NCI-H146 (cell line): ENCODE measurements around the gene NDN.
"Not testable (repeated sequence)": the region's sequence is repeated elsewhere in the genome, so short reads cannot be mapped to it uniquely, and the experiment has no call there.

Experiments used
- DNase-seq: peaks from one replicate; lab custom pipeline; 2025; lab: John Stamatoyannopoulos, UW

NDN gene, protein sequence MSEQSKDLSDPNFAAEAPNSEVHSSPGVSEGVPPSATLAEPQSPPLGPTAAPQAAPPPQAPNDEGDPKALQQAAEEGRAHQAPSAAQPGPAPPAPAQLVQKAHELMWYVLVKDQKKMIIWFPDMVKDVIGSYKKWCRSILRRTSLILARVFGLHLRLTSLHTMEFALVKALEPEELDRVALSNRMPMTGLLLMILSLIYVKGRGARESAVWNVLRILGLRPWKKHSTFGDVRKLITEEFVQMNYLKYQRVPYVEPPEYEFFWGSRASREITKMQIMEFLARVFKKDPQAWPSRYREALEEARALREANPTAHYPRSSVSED

DNA sequence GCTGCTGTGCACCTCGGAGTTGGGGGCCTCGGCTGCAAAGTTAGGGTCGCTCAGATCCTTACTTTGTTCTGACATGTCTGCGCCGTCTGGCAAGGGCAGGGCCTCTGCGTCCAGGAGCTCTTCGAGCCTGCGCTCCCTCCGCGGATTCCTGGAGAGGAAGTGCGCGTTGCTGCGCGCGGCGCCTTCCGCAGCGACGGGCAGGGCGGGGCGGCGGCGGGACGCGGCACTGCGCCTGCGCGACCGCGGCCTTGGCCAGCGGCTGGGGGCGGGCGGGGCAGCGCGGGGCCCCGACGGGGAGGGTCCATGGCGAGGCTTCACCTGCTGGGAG is at the start of gene NDN:
NDN (minus strand) TSS at position 163 of the 328 bp plus-strand sequence; CDS start at position 75, 88 bp downstream.
- peak; percentile 9 for DNase-seq

DNA sequence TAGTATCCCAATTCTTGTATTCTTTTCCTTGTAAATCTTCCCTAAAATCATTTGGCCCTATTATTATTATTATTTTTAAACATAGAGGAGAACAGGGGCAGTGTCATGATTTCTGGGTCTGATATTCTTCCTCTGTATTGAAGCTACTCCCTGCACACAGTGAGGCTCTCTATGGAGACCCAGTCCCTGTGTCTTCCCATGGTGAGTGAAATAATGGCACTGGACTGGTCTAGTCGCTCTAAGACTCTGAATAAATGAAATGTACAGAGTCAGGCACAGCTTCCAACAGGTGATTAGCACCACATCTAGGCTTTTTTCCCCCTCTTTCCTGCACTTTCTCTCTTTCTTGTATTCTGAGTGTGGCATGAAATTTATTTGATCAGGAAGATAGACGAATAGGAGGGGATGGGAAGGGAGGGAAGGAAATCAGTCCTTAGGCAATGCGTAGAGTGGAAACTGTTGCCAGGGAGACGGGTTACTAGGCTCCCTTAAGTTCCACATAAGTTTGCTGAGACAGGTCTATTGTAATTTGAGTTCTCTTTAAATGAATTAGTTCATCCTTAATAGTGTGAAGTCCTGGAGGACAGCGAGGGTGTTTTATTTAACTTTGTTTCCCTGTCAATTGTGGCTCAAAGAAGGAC is 49.0 kb upstream of the NDN start:
- no peak for DNase-seq

DNA sequence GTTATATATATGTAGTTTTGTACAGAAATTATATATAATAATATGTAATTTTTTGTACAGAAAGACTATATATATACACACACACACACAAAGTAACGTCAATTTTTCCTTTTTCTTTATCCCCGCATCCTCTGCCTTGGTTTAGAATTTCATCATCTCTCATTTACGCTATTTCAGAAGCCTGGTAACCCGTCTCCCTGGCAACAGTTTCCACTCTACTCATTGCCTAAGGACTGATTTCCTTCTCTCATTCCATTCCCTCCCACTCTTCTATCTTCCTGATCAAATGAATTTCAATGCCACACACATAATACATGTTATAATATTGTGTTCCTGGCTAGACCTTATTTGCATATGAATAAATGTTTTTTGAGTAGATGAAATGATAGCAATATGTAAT is 47.8 kb upstream of the NDN start:
- no peak for DNase-seq

DNA sequence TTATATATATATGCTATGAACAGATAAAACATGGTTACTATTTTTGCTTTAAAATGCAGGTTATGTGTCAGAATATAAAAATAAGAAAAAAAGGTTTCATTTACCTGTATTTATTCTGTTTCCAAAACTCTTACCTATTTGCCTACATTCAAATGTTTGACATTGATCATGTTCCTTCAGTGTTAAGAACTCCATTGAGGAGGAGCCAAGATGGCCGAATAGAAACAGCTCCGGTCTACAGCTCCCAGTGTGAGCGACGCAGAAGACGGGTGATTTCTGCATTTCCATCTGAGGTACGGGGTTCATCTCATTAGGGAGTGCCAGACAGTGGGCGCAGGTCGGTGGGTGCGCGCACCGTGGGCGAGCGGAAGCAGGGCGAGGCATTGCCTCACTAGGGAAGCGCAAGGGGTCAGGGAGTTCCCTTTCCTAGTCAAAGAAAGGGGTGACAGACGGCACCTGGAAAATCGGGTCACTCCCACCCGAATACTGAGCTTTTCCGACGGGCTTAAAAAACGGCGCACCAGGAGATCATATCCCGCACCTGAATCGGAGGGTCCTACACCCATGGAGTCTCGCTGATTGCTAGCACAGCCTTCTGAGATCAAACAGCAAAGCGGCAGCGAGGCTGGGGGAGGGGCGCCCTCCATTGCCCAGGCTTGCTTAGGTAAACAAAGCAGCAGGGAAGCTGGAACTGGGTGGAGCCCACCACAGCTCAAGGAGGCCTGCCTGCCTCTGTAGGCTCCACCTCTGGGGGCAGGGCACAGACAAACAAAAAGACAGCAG is 27.0 kb upstream of the NDN start:
- DNase-seq, result not testable (repeated sequence)

DNA sequence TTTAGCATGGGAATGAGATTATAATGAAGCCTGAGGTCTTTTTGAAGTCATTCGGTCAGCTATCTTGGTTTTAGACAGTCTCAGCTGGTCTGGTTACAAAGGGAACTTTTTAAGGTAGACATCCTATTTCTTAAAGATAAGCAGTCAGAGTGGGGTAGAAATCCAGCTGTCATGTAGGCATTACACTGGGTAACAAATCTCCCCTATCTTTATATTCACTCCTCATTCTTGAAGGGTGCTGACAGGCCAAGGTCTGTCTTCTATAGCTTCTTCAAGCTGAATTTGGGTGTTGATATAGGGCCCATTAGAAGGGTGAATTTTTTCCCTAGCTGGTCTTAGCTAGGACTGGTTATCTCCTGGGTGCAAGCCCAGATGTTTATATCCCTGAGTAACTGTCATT is 21.2 kb upstream of the NDN start:
- no peak for DNase-seq

DNA sequence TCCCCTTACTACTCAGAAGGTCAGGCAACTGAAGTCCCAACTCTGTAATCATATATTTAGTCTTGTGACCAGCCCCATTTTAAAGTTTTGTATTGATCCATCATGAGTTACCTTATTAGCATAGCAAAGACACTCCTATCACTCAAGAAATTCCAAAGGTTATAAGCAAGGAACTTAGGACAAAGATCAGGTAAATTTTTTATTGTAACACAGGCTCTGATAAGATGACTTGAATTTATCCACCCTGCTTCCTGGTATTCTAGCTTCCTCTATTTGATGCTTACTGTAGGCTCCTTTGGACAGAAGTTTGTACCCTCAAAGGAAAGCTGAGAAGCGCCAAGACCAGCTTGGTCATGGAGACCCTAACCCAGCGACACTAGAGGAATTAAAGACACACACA is 8.2 kb upstream of the NDN start:
- DNase-seq, result no peak

DNA sequence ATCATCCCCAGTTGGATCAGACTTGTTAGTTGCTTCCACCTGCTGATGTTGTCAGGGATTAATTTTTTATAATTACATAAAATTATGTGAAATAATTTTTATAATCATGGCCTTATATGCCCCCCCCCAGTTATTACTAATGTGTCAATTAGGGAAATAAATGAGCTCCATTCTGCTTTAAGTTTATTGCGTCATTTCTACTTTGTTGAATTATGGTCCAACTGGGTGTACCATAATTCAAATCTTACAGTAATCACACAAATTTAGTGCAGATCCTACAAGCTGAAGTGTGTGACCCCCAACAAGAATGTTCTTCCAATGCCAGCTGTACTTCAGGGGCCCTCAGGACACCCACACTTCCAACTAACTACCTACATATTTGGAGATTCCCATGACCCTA is 7.5 kb upstream of the NDN start:
- no peak for DNase-seq

DNA sequence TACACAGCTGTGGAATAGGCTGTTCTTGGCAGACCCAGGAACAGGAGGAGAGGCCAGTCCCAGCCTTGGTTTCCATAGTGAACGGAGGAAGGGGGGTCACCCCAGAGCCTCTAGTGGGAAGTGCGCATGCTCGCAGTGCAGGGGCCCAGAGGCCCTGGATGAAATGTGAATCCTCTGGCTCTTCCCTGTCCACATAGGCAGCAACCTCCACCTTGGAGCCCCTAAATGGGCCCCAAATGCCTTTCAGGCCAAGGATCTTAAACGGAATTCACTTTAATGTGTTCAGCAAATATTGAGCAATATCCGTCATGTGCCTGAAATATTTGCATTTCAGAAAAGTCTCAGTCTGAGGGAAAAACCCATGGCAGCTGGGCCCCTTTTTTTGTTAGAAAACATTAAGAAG is 3.3 kb upstream of the NDN start:
- DNase-seq, result peak; percentile 1

DNA sequence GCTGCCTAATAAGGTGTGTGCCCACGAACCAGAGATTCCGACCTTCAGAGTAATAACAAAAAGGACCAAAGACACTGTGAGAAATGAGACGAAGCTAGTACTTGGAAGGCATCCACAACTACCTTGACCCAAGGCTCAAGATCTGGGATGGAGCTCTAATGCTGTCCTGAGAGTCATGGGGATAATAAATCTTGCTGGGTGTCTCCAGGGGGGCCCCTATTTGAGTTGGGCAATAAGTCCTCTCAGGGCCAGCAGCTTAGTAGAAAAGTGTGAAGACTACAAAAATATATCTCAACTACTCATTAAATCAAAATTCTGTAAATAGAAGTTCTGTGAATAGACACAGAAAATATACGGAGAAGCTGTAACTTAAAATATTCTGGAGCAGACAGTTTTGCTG is 2.9 kb upstream of the NDN start:
- no peak for DNase-seq

DNA sequence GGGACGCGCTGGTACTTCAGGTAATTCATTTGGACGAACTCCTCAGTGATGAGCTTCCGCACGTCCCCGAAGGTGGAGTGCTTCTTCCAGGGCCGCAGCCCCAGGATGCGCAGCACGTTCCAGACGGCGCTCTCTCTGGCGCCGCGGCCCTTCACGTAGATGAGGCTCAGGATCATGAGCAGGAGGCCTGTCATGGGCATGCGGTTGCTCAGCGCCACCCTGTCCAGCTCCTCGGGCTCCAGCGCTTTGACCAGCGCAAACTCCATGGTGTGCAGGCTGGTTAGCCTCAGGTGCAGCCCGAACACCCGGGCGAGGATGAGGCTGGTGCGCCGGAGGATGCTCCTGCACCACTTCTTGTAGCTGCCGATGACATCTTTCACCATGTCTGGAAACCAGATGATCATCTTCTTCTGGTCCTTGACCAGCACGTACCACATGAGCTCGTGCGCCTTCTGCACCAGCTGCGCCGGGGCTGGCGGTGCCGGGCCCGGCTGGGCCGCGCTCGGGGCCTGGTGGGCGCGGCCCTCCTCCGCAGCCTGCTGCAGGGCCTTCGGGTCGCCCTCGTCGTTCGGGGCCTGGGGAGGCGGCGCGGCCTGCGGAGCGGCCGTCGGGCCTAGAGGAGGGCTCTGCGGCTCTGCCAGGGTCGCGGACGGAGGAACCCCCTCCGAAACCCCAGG is 501 bp downstream of the NDN start:
- DNase-seq, result no peak

DNA sequence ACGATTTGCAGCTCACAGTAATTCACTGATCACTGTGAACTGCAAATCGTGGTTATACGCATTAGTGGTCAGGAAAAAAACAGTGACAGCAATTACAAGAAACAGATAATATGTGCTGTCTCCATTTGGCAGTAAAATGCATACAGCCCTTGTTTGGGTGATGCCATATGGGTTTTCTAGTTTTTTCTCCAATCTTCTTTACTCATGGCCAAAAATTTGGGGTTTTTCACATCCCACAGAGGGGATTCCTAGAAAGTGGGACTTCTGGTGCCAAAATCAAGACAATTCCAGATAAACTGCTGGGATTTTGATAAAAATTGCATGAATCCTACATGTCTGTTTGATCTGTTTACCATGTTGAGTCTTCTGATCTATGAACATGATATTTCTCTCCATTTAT is 15.6 kb downstream of the NDN start:
- DNase-seq, result no peak

DNA sequence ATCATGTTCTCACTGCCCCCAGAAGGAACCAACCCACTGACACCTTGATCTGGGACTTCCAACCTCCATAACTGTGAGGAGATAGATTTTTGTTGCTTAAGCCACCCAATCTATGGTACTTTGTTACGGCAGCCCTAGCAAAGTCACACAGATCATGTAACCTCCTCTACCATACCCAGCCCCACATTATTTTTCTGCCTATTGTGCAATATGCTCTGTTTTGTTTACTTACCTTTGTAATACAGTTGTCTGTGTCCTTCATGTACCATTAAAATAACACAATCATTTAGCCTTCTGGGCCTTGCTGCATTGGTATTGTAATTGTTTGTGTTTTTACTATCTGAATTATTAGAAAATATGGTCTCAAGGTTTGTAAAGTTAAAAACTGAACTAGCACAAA is 16.1 kb downstream of the NDN start:
- no peak for DNase-seq

DNA sequence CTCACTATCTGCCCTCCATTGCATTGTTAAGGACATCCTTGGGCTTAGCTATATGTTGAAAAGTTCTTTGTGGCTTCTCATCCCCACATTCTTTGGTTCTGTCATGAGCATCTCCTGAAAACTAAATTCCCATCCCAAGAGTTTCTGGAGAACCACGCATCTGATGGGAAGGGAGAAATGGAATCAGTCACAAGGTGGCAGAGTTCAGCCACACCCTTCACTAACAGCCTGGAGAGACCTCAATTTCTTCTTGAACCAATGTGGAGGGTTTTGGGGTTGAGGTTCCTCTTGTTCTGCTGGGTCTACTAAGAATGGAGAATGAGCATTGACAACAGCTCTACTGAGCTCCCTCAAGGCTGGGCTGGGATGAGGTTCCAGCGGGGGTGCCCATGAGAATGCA is 23.9 kb downstream of the NDN start:
- no peak for DNase-seq

DNA sequence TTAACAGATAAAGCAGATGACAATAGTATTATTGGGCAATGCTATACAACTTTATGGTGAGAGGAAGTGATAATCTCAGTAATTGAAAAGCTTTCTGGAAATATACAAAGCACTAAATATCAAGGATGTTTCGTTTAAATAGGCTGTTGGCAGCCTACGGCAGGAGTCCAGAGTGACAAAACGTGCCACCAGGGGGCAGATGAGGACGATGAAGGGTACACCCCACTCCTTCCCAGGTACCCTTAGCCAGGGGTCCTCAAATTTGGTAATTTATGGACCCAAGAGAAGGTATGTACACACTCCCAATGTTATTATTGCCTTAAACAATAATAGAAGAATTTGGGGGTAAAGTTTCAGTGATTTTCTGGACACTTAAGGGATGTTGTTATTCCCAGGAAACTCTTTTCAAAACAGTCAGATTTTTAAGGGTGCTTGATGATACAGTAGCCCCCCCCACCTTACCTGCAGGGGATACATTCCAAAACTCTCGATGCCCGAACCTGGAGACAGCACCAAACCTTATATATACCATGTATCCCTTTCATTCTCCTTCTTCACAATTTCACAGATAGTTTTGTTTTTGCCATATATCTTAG is 38.1 kb downstream of the NDN start:
- DNase-seq, result peak; percentile 1

DNA sequence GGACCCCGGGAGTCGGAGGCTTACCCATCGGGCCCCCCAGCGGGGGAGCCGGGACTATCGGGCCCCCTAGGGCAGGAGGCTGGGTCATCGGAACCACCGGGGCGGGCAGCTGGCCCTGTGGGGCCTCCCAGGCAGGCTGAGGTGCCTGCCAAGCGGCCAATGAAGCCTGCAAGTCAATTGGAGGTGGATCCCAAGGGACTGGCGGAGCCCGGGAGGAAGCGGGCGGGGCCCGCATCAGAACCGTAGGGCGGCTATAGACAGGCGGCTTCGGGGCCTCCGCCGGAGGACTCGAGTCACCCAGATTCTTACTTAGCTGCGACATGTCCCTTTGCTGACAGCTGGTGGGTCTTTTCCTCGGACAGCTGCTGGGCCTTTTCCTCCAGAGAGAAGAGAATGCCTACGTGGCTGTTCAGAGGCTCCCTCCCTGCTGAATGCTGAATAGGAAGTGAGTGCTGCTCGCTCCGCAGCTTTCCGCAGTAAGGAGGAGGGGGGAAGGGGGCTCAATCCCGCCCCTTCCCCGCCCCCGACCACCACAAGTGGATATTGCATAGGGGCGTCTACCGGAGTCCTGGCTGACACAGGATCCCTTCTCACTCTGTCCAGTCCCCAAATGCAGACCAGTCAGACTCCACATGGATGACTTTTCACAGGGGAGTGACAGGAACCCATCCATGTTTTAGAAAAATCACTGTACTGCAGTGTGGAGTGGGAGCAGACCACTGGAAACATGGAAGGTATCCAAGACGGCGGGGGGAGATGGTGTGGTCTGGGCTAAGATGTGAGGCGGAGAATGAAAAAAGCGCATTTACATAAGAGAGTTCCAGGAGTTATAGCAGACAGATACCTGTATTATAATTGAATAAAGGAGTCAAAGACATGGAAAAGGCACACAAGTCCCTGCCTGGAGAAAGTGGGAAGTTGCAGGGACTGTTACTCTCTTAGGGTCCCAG is 39.4 kb downstream of the NDN start, which contains the start of gene MAGEL2:
MAGEL2 (minus strand) TSS at position 447 of the 950 bp plus-strand sequence; CDS start at position 322, 125 bp downstream.
- peak; percentile 4 for DNase-seq

DNA sequence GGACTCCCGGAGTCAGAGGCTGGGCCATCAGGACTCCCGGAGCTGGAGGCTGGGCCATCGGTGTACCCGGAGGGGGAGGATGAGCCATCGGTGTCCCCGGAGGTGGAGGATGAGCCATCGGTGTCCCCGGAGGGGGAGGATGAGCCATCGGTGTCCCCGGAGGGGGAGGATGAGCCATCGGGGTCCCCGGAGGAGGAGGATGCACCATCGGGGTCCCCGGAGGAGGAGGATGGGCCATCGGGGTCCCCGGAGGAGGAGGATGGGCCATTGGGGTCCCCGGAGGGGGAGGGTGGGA is 40.2 kb downstream of the NDN start:
- DNase-seq, result no peak

DNA sequence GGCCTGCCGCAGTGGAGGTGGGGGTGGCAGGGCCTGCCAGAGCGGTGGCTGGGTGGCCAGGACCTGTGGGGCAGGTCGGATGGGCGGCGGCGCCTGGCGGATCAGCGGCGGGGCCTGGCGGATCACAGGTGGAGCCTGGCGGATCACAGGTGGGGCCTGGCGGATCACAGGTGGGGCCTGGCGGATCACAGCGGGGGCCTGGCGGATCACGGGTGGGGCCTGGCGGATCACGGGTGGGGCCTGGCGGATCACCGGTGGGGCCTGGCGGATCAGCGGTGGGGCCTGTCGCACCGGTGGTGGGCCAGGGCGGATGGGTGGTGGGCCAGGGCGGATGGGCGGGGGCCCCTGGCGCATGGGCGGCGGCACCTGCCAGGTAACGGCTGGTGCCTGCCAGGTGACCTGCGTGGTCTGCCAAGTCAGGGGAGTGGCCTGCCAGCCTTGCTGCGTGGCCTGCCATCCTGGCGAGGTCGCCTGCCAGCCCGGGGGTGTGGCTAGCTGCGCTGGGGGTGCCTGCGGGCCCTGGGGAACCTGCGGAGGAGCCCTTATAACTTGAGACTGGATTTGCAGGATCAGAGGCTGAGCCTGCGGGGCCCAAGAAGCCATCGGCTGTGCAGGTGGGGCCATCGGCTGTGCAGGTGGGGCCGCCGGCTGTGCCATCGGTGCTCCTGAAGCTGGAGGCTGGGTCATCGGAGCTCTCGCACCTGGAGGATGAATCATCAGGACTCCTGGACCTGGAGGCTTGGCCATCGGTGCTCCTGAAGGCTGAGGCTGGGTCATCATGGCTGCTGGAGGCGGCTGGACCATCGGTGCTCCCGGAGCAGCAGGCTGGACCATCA is 40.7 kb downstream of the NDN start:
- peak; percentile 7 for DNase-seq

DNA sequence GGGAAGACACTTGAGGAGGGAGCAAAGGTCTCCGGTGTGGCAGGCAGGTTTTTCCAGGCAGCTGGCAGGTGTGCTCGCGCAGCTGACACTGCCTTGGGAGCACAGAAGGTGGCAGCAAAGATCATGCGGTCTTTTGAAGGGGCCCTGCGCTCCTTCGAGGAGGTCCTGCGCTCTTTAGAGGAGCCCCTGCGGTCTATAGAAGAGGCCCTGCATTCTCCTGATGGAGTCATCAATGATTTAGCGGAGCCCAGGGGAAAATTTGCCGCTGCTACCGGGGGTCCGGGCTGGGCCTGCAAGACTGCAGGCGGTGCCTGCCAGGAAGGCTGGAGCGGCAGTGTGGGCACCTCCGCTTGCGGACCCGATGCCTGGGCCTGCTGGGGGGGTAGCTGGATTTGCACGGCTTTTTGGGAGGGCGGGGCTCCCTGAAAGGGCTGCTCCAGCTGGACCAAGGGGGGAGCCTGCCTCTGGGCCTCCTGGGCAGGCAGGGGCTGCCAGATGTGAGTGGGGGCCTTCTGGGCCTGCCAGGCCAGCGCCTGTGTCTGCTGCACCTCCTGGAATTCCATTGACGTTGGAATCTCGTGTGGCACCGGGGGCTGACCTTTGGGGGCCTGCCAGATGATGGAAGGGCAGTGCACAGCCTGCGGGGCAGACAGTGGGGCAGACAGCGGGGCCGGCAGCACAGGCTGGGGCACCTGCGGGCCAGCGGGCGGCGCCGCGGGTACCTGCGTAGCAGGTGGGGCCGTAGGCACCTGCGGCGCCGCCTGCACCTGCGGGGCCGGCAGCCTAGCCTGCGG is 41.5 kb downstream of the NDN start:
- peak; percentile 2 for DNase-seq

DNA sequence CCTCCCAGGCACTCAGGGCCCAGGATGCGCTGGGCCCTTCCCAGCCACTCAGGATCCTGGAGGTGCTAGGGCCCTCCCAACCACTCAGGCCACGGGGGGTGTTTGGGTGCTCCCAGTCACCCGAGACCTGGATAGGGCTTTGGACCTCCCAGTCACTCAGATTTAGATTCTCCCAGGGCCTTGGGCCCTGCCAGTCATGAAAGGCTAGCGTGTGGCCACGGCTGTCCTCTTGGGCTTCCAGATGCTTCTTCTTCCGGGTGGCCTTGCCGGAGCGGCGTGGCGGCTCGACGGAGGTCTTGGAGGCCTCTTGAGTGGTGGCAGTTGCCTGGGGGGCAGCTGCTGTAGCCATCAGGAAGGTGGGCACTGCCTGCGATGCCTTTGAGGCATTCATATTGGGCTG is 42.3 kb downstream of the NDN start:
- no peak for DNase-seq
